Measurements from ENCODE around the gene SLC16A12. TPM values are rescaled to one million over a fixed set of nuclear protein-coding genes. Genes with fewer than 3 reads are reported as not detected.
A peak's percentile ranks its signal among the peaks of the same experiment; 100 is the strongest.

Gene SLC16A12
- polyA plus RNA-seq (2012; ENCODE audit: missing spikeins), result not detected

- no peak for FAIRE-seq
- TF ChIP-seq TAF1 (IDR thresholded peaks at IDR 0.05; ENCODE audit: borderline replicate concordance, low read depth, low read length) (no peak), POLR2A (IDR thresholded peaks at IDR 0.05; ENCODE audit: low read depth, low read length) (no peak), POLR2AphosphoS5 (IDR thresholded peaks at IDR 0.05; ENCODE audit: low read depth, low read length) (no peak)
- no peak for DNase-seq (ENCODE audit: insufficient read length)
These were observed at the start of gene SLC16A12 for GRCh38 chr10:89535171-89536012. SLC16A12 (minus strand) TSS chr10:89535594; CDS start chr10:89462578, 73,016 bp downstream.

- FAIRE-seq (no peak), DNase-seq (ENCODE audit: insufficient read length) (no peak)
- TF ChIP-seq TAF1 (IDR thresholded peaks at IDR 0.05; ENCODE audit: borderline replicate concordance, low read depth, low read length) (no peak), POLR2AphosphoS5 (IDR thresholded peaks at IDR 0.05; ENCODE audit: low read depth, low read length) (no peak), POLR2A (IDR thresholded peaks at IDR 0.05; ENCODE audit: low read depth, low read length) (no peak)
These were observed 46.6 kb upstream of the SLC16A12 start for GRCh38 chr10:89582022-89582421.

GRCh38 chr10:89580243-89580642, 44.8 kb upstream of the SLC16A12 start:
- peak; percentile 36 for FAIRE-seq
- DNase-seq (ENCODE audit: insufficient read length), result no peak
- no peak for TF ChIP-seq POLR2A (IDR thresholded peaks at IDR 0.05; ENCODE audit: low read depth, low read length)
- TF ChIP-seq POLR2AphosphoS5 (IDR thresholded peaks at IDR 0.05; ENCODE audit: low read depth, low read length), result no peak
- TF ChIP-seq TAF1 (IDR thresholded peaks at IDR 0.05; ENCODE audit: borderline replicate concordance, low read depth, low read length), result no peak

GRCh38 chr10:89576696-89577095, 41.3 kb upstream of the SLC16A12 start:
- no peak for TF ChIP-seq POLR2A (IDR thresholded peaks at IDR 0.05; ENCODE audit: low read depth, low read length)
- no peak for TF ChIP-seq POLR2AphosphoS5 (IDR thresholded peaks at IDR 0.05; ENCODE audit: low read depth, low read length)
- no peak for TF ChIP-seq TAF1 (IDR thresholded peaks at IDR 0.05; ENCODE audit: borderline replicate concordance, low read depth, low read length)
- DNase-seq (ENCODE audit: insufficient read length) (no peak), FAIRE-seq (no peak)

- DNase-seq (ENCODE audit: insufficient read length) (no peak), FAIRE-seq (no peak)
- TF ChIP-seq POLR2AphosphoS5 (IDR thresholded peaks at IDR 0.05; ENCODE audit: low read depth, low read length), result no peak
- TF ChIP-seq TAF1 (IDR thresholded peaks at IDR 0.05; ENCODE audit: borderline replicate concordance, low read depth, low read length), result no peak
- no peak for TF ChIP-seq POLR2A (IDR thresholded peaks at IDR 0.05; ENCODE audit: low read depth, low read length)
These were observed 40.6 kb upstream of the SLC16A12 start for GRCh38 chr10:89576022-89576421.

- DNase-seq (ENCODE audit: insufficient read length), result no peak
- FAIRE-seq, result no peak
- TF ChIP-seq POLR2AphosphoS5 (IDR thresholded peaks at IDR 0.05; ENCODE audit: low read depth, low read length) (no peak), TAF1 (IDR thresholded peaks at IDR 0.05; ENCODE audit: borderline replicate concordance, low read depth, low read length) (no peak), POLR2A (IDR thresholded peaks at IDR 0.05; ENCODE audit: low read depth, low read length) (no peak)
These were observed 39.6 kb upstream of the SLC16A12 start for GRCh38 chr10:89575031-89575430.

- DNase-seq (ENCODE audit: insufficient read length), result no peak
- no peak for TF ChIP-seq POLR2AphosphoS5 (IDR thresholded peaks at IDR 0.05; ENCODE audit: low read depth, low read length)
- no peak for TF ChIP-seq POLR2A (IDR thresholded peaks at IDR 0.05; ENCODE audit: low read depth, low read length)
- no peak for TF ChIP-seq TAF1 (IDR thresholded peaks at IDR 0.05; ENCODE audit: borderline replicate concordance, low read depth, low read length)
- FAIRE-seq, result no peak
These were observed 39.0 kb upstream of the SLC16A12 start for GRCh38 chr10:89574368-89574767.

- no peak for FAIRE-seq
- no peak for TF ChIP-seq POLR2AphosphoS5 (IDR thresholded peaks at IDR 0.05; ENCODE audit: low read depth, low read length)
- TF ChIP-seq TAF1 (IDR thresholded peaks at IDR 0.05; ENCODE audit: borderline replicate concordance, low read depth, low read length), result no peak
- DNase-seq (ENCODE audit: insufficient read length), result no peak
These were observed 32.3 kb upstream of the SLC16A12 start for GRCh38 chr10:89567576-89568245.

GRCh38 chr10:89566992-89567391, 31.6 kb upstream of the SLC16A12 start:
- DNase-seq (ENCODE audit: insufficient read length) (no peak), FAIRE-seq (no peak)
- TF ChIP-seq TAF1 (IDR thresholded peaks at IDR 0.05; ENCODE audit: borderline replicate concordance, low read depth, low read length) (no peak), POLR2AphosphoS5 (IDR thresholded peaks at IDR 0.05; ENCODE audit: low read depth, low read length) (no peak), POLR2A (IDR thresholded peaks at IDR 0.05; ENCODE audit: low read depth, low read length) (no peak)

- FAIRE-seq (no peak), DNase-seq (ENCODE audit: insufficient read length) (no peak)
- TF ChIP-seq POLR2AphosphoS5 (IDR thresholded peaks at IDR 0.05; ENCODE audit: low read depth, low read length), result no peak
- no peak for TF ChIP-seq TAF1 (IDR thresholded peaks at IDR 0.05; ENCODE audit: borderline replicate concordance, low read depth, low read length)
- no peak for TF ChIP-seq POLR2A (IDR thresholded peaks at IDR 0.05; ENCODE audit: low read depth, low read length)
These were observed 30.9 kb upstream of the SLC16A12 start for GRCh38 chr10:89566095-89566950.

- DNase-seq (ENCODE audit: insufficient read length) (no peak), FAIRE-seq (no peak)
- TF ChIP-seq POLR2AphosphoS5 (IDR thresholded peaks at IDR 0.05; ENCODE audit: low read depth, low read length) (no peak), TAF1 (IDR thresholded peaks at IDR 0.05; ENCODE audit: borderline replicate concordance, low read depth, low read length) (no peak), POLR2A (IDR thresholded peaks at IDR 0.05; ENCODE audit: low read depth, low read length) (no peak)
These were observed 29.8 kb upstream of the SLC16A12 start for GRCh38 chr10:89565180-89565579.
